ENCODE data around the gene CHST10. TPM values are rescaled to one million over a fixed set of nuclear protein-coding genes. Genes with fewer than 3 reads are reported as not detected.
"Not testable (repeated sequence)": the region's sequence is repeated elsewhere in the genome, so short reads cannot be mapped to it uniquely, and the experiment has no call there.

CHST10 gene
- total RNA-seq, 1 donor from 2014 or later: 4.2 TPM

- intact Hi-C loops (cut with micrococcal nuclease): no loop called here
Observed at GRCh38 chr2:100395532-100396350, 21.7 kb downstream of the CHST10 start.

- intact Hi-C loops (cut with micrococcal nuclease): no loop called here
Observed at GRCh38 chr2:100394111-100394641, 23.3 kb downstream of the CHST10 start.

GRCh38 chr2:100393362-100393761 is 24.1 kb downstream of the CHST10 start:
- intact Hi-C loops (cut with micrococcal nuclease): no loop called here

- intact Hi-C loops (cut with micrococcal nuclease): no loop called here
Observed at GRCh38 chr2:100392715-100393114, 24.8 kb downstream of the CHST10 start.

GRCh38 chr2:100391735-100392515 is 25.5 kb downstream of the CHST10 start:
- intact Hi-C loops (cut with micrococcal nuclease): no loop called here

GRCh38 chr2:100390001-100390940 is 27.2 kb downstream of the CHST10 start:
- intact Hi-C loops (cut with micrococcal nuclease): no loop called here

GRCh38 chr2:100388703-100389102 is 28.8 kb downstream of the CHST10 start:
- intact Hi-C loops (cut with micrococcal nuclease): no loop called here

- intact Hi-C loops (cut with micrococcal nuclease): no loop called here
Observed at GRCh38 chr2:100383954-100384353, 33.5 kb downstream of the CHST10 start.

- intact Hi-C loops (cut with micrococcal nuclease): no loop called here
Observed at GRCh38 chr2:100383306-100383705, 34.2 kb downstream of the CHST10 start.

- intact Hi-C loops (cut with micrococcal nuclease): loop anchor here (1.0 kb wide), 3 partner anchors 90 to 822 kb away; no protein-coding TSS in a partner anchor
Observed at GRCh38 chr2:100381240-100381639, 36.2 kb downstream of the CHST10 start.

- intact Hi-C loops (cut with micrococcal nuclease): loop anchor here (1.0 kb wide), 3 partner anchors 89 to 821 kb away; no protein-coding TSS in a partner anchor
Observed at GRCh38 chr2:100380681-100381080, 36.8 kb downstream of the CHST10 start.

GRCh38 chr2:100376836-100377235 is 40.6 kb downstream of the CHST10 start:
- intact Hi-C loops (cut with micrococcal nuclease): no loop called here

- intact Hi-C loops (cut with micrococcal nuclease): no loop called here
Observed at GRCh38 chr2:100367163-100367562, 50.3 kb downstream of the CHST10 start.

- intact Hi-C loops (cut with micrococcal nuclease): no loop called here
Observed at GRCh38 chr2:100365434-100365833, 52.0 kb downstream of the CHST10 start.

GRCh38 chr2:100362269-100362668 is 55.2 kb downstream of the CHST10 start:
- intact Hi-C loops (cut with micrococcal nuclease): not testable (repeated sequence)

GRCh38 chr2:100359576-100359975 is 57.9 kb downstream of the CHST10 start:
- intact Hi-C loops (cut with micrococcal nuclease): no loop called here

GRCh38 chr2:100358554-100358953 is 58.9 kb downstream of the CHST10 start:
- intact Hi-C loops (cut with micrococcal nuclease): no loop called here

- intact Hi-C loops (cut with micrococcal nuclease): no loop called here
Observed at GRCh38 chr2:100352521-100352920, 64.9 kb downstream of the CHST10 start.

GRCh38 chr2:100350661-100351185 is 66.7 kb downstream of the CHST10 start:
- intact Hi-C loops (cut with micrococcal nuclease): no loop called here

- intact Hi-C loops (cut with micrococcal nuclease): not testable (repeated sequence)
Observed at GRCh38 chr2:100345144-100345543, 72.3 kb downstream of the CHST10 start.

GRCh38 chr2:100344433-100344832 is 73.0 kb downstream of the CHST10 start:
- intact Hi-C loops (cut with micrococcal nuclease): no loop called here
